ENCODE measurements around the gene TDRKH. TPM values are rescaled to one million over a fixed set of nuclear protein-coding genes. Genes with fewer than 3 reads are reported as not detected.

Gene TDRKH
- total RNA-seq, 1 donor from 2014 or later = 27.2 TPM

- Mint-ChIP-seq H3K36me3 (ENCODE audit: low read depth, unreplicated experiment) (peaks cover 4% of the 10 kb centered on the region), H3K27ac (ENCODE audit: unreplicated experiment) (no peak overlapping the region)
Measured at GRCh38 chr1:151813271-151813977, 23.1 kb upstream of the TDRKH start.

GRCh38 chr1:151811181-151811580 is 20.9 kb upstream of the TDRKH start:
- Mint-ChIP-seq H3K9me3 (ENCODE audit: unreplicated experiment) (no peaks in the 10 kb centered on the region), H3K4me3 (ENCODE audit: unreplicated experiment) (no peak overlapping the region)

More at GRCh38 chr1:151813271-151813977, 23.1 kb upstream of the TDRKH start:
- no peak for DNase-seq (ENCODE audit: low spot score)
- Mint-ChIP-seq H3K9me3 (ENCODE audit: unreplicated experiment) (no peaks in the 10 kb centered on the region), H3K27me3 (ENCODE audit: unreplicated experiment) (peaks cover 6% of the 10 kb centered on the region), H3K4me1 (ENCODE audit: unreplicated experiment) (peaks cover 35% of the 10 kb centered on the region), H3K4me3 (ENCODE audit: unreplicated experiment) (no peak overlapping the region)
- TF ChIP-seq CTCF (IDR thresholded peaks at IDR 0.05; ENCODE audit: unreplicated experiment) = no peak

GRCh38 chr1:151809985-151810556 is 19.8 kb upstream of the TDRKH start:
- Mint-ChIP-seq H3K4me1 (ENCODE audit: unreplicated experiment) (peaks cover 28% of the 10 kb centered on the region), H3K27me3 (ENCODE audit: unreplicated experiment) (peaks cover 6% of the 10 kb centered on the region), H3K9me3 (ENCODE audit: unreplicated experiment) (no peaks in the 10 kb centered on the region), H3K36me3 (ENCODE audit: low read depth, unreplicated experiment) (peaks cover 10% of the 10 kb centered on the region), H3K4me3 (ENCODE audit: unreplicated experiment) (peak overlapping the region; percentile 20), H3K27ac (ENCODE audit: unreplicated experiment) (peak overlapping the region; percentile 94)
- TF ChIP-seq CTCF (IDR thresholded peaks at IDR 0.05; ENCODE audit: unreplicated experiment) = no peak
- DNase-seq (ENCODE audit: low spot score) = no peak

More at GRCh38 chr1:151811181-151811580, 20.9 kb upstream of the TDRKH start:
- H3K36me3 Mint-ChIP-seq (ENCODE audit: low read depth, unreplicated experiment) = peaks cover 10% of the 10 kb centered on the region
- H3K27ac Mint-ChIP-seq (ENCODE audit: unreplicated experiment) = no peak overlapping the region
- no peak for TF ChIP-seq CTCF (IDR thresholded peaks at IDR 0.05; ENCODE audit: unreplicated experiment)
- peaks cover 6% of the 10 kb centered on the region for H3K27me3 Mint-ChIP-seq (ENCODE audit: unreplicated experiment)
- H3K4me1 Mint-ChIP-seq (ENCODE audit: unreplicated experiment) = peaks cover 32% of the 10 kb centered on the region
- no peak for DNase-seq (ENCODE audit: low spot score)

GRCh38 chr1:151809290-151809984 is 19.1 kb upstream of the TDRKH start:
- Mint-ChIP-seq H3K4me3 (ENCODE audit: unreplicated experiment) (no peak overlapping the region), H3K27me3 (ENCODE audit: unreplicated experiment) (peaks cover 6% of the 10 kb centered on the region), H3K4me1 (ENCODE audit: unreplicated experiment) (peaks cover 34% of the 10 kb centered on the region), H3K27ac (ENCODE audit: unreplicated experiment) (peak overlapping the region; percentile 94), H3K36me3 (ENCODE audit: low read depth, unreplicated experiment) (peaks cover 10% of the 10 kb centered on the region), H3K9me3 (ENCODE audit: unreplicated experiment) (no peaks in the 10 kb centered on the region)
- DNase-seq (ENCODE audit: low spot score) = no peak
- TF ChIP-seq CTCF (IDR thresholded peaks at IDR 0.05; ENCODE audit: unreplicated experiment) = no peak
